Ureter (tissue), 1 donor: Measurements from ENCODE around the gene SUFU. TPM values are rescaled to one million over a fixed set of nuclear protein-coding genes. Genes with fewer than 3 reads are reported as not detected.

ENCODE experiments used
- DNase-seq: peaks from one replicate; pipeline ENCODE4 v3.0.0-alpha.2; 2020; ENCODE audit warnings: low spot score
- total RNA-seq: library from RNA; stranded (reverse); gene quantifications from one replicate; pipeline ENCODE4 v1.2.4, GENCODE V29; 2023
- donor health status: DM: yes; HTN: yes; CAD: no.

SUFU gene
- total RNA-seq, 1 donor from 2014 or later = 25.5 TPM

- no peak for DNase-seq
Observed at GRCh38 chr10:102620138-102620590, 116.4 kb downstream of the SUFU start.

- no peak for DNase-seq
Observed at GRCh38 chr10:102620591-102621442, 117.0 kb downstream of the SUFU start.

GRCh38 chr10:102621443-102622325 is 117.9 kb downstream of the SUFU start:
- DNase-seq = no peak

- no peak for DNase-seq
Observed at GRCh38 chr10:102624094-102624493, 120.3 kb downstream of the SUFU start.

- no peak for DNase-seq
Observed at GRCh38 chr10:102624751-102625645, 121.2 kb downstream of the SUFU start.

- no peak for DNase-seq
Observed at GRCh38 chr10:102626026-102626685, 122.4 kb downstream of the SUFU start.

- peak; percentile 44 for DNase-seq
Observed at GRCh38 chr10:102627291-102627735, 123.5 kb downstream of the SUFU start.

GRCh38 chr10:102627736-102628293 is 124.0 kb downstream of the SUFU start:
- DNase-seq = peak; percentile 42

GRCh38 chr10:102628451-102628911 is 124.7 kb downstream of the SUFU start:
- peak; percentile 60 for DNase-seq

GRCh38 chr10:102629661-102630614 is 126.2 kb downstream of the SUFU start:
- no peak for DNase-seq

GRCh38 chr10:102630663-102631062 is 126.9 kb downstream of the SUFU start:
- no peak for DNase-seq

- DNase-seq = no peak
Observed at GRCh38 chr10:102631525-102632393, 128.0 kb downstream of the SUFU start.

- no peak for DNase-seq
Observed at GRCh38 chr10:102632394-102633111, 128.8 kb downstream of the SUFU start.

- DNase-seq = no peak
Observed at GRCh38 chr10:102633287-102633686, 129.5 kb downstream of the SUFU start.

GRCh38 chr10:102633848-102634247 is 130.1 kb downstream of the SUFU start:
- DNase-seq = no peak

- no peak for DNase-seq
Observed at GRCh38 chr10:102634686-102635085, 130.9 kb downstream of the SUFU start.

GRCh38 chr10:102635377-102635776 is 131.6 kb downstream of the SUFU start:
- no peak for DNase-seq

- DNase-seq = no peak
Observed at GRCh38 chr10:102639537-102639936, 135.8 kb downstream of the SUFU start.
